HCT116 (cell line): Measurements from ENCODE around the gene CX3CR1. TPM values are rescaled to one million over a fixed set of nuclear protein-coding genes. Genes with fewer than 3 reads are reported as not detected.

Source experiments
- ATAC-seq: fragments of 200-7000 bp; cut with Tn5 transposase; 2 replicates; pipeline ENCODE4 v1.9.1; 2020; ENCODE audit warnings: mild to moderate bottlenecking, moderate library complexity
- BruUV-seq: library from RNA; stranded (reverse); fragments of 400-500 nt; replicated peaks from 2 replicates; lab custom pipeline; 2021; lab: Mats Ljungman, UMichigan
- CTCF ChIA-PET: fragments of 300-600 bp; sonication (Branson Sonifier 250); formaldehyde crosslinking; loops from one replicate; lab custom pipeline; 2021; ENCODE audit warnings: antibody characterized with exemption; lab: Charles Lee
- POLR2A ChIA-PET: fragments of 300-600, 350-600 bp; sonication (Branson Sonifier 250); formaldehyde crosslinking; loops from one replicate; lab custom pipeline; 2021; ENCODE audit warnings: antibody characterized with exemption; lab: Charles Lee
- RAD21 ChIA-PET, 2 experiments: fragments of 300-600 bp; sonication (Branson Sonifier 250); formaldehyde crosslinking; loops; one replicate each; lab custom pipeline; 2023; ENCODE audit warnings: low total read pairs in 2 of 2; ENCODE audit not compliant: uncharacterized antibody in 2 of 2, unreplicated experiment in 2 of 2, low non-redundant PET in 1 of 2; lab: Charles Lee
- DNase-seq: peaks from one replicate; pipeline ENCODE4 v3.0.0-alpha.2; 2010; ENCODE audit warnings: low read depth, low spot score
- H2AFZ ChIP-seq: fragments of 200-600 bp; shearing (Covaris generic), sonication (generic); 2 replicates; pipeline ENCODE4 v1.6.1; 2017; ENCODE audit warnings: low read depth, mixed run types, mixed read lengths, antibody characterized with exemption, low read length; ENCODE audit not compliant: poor library complexity, severe bottlenecking
- H3K27ac ChIP-seq: 2 replicates; pipeline ENCODE4 v1.5.1; 2012; ENCODE audit warnings: low read depth, low read length
- H3K27me3 ChIP-seq: fragments of 200-600 bp; sonication (generic); 2 replicates; pipeline ENCODE4 v1.6.1; 2016; ENCODE audit warnings: mixed run types, low read length, mixed read lengths; ENCODE audit not compliant: insufficient read depth
- H3K36me3 ChIP-seq, 2 experiments: fragments of 200-500 bp in 1 of 2; fragments of 200-600 bp in 1 of 2; sonication (Bioruptor generic) in 1 of 2; sonication (generic) in 1 of 2; 2 replicates each; pipeline versions ENCODE4 v1.5.1 to v1.6.1; 2014 to 2016; ENCODE audit warnings: low read length in 2 of 2, inconsistent platforms in 1 of 2, mixed read lengths in 1 of 2, mixed run types in 1 of 2; ENCODE audit not compliant: insufficient read depth in 2 of 2, control insufficient read depth in 1 of 2
- H3K4me1 ChIP-seq, 2 experiments: fragments of 200-600 bp in 1 of 2; sonication (generic) in 1 of 2; 2 replicates each; pipeline versions ENCODE4 v1.5.1 to v1.6.1; 2012 to 2017; ENCODE audit warnings: low read length in 2 of 2, inconsistent platforms in 1 of 2, mild to moderate bottlenecking in 1 of 2, mixed read lengths in 1 of 2, mixed run types in 1 of 2, moderate library complexity in 1 of 2; ENCODE audit not compliant: insufficient read depth in 2 of 2, control insufficient read depth in 1 of 2
- H3K4me2 ChIP-seq: fragments of 200-600 bp; sonication (generic); 2 replicates; pipeline ENCODE4 v1.6.1; 2017; ENCODE audit warnings: mixed run types, low read length, mixed read lengths
- H3K4me3 ChIP-seq, 2 experiments: fragments of 200-600 bp in 1 of 2; sonication (generic) in 1 of 2; replicated peaks in 1 of 2; 2 replicates each; pipeline ENCODE4 v1.5.1; 2011 to 2016; ENCODE audit warnings: low read length in 2 of 2, control low read depth in 1 of 2, low read depth in 1 of 2, mild to moderate bottlenecking in 1 of 2, mixed read lengths in 1 of 2, mixed run types in 1 of 2
- H3K79me2 ChIP-seq: fragments of 200-600 bp; sonication (generic); 2 replicates; pipeline ENCODE4 v1.6.1; 2017; ENCODE audit warnings: mild to moderate bottlenecking, mixed run types, low read length, moderate library complexity, mixed read lengths; ENCODE audit not compliant: insufficient read depth
- H3K9ac ChIP-seq: fragments of 200-600 bp; sonication (generic); 2 replicates; pipeline ENCODE4 v1.6.1; 2016; ENCODE audit warnings: low read length, mixed read lengths
- H3K9me2 ChIP-seq: fragments of 200-600 bp; sonication (generic), shearing (Covaris generic); 2 replicates; pipeline ENCODE4 v1.6.1; 2017; ENCODE audit warnings: mixed run types, mild to moderate bottlenecking, moderate library complexity; ENCODE audit not compliant: insufficient read depth
- H3K9me3 ChIP-seq, 2 experiments: fragments of 200-500 bp in 1 of 2; fragments of 200-600 bp in 1 of 2; sonication (Bioruptor generic) in 1 of 2; sonication (generic) in 1 of 2; 2 replicates each; pipeline ENCODE4 v1.6.1; 2014 to 2017; ENCODE audit warnings: low read length in 2 of 2, mixed read lengths in 2 of 2, inconsistent platforms in 1 of 2, low read depth in 1 of 2, mild to moderate bottlenecking in 1 of 2, mixed run types in 1 of 2, moderate library complexity in 1 of 2; ENCODE audit not compliant: control insufficient read depth in 1 of 2, insufficient read depth in 1 of 2
- H4K20me1 ChIP-seq: fragments of 200-600 bp; sonication (generic), shearing (Covaris generic); 2 replicates; pipeline ENCODE4 v1.6.1; 2017; ENCODE audit warnings: mixed run types, mild to moderate bottlenecking, moderate library complexity; ENCODE audit not compliant: insufficient read depth
- EGR1 ChIP-seq: IDR thresholded peaks from 2 replicates; pipeline ENCODE4 v1.6.1; 2012; ENCODE audit warnings: low read depth
- ELF1 ChIP-seq: IDR thresholded peaks from 2 replicates; pipeline ENCODE4 v1.6.1; 2012; ENCODE audit warnings: low read depth, borderline replicate concordance
- EZH2 ChIP-seq: fragments of 200-600 bp; sonication (generic); IDR thresholded peaks from 2 replicates; pipeline ENCODE4 v1.6.1; 2017; ENCODE audit warnings: antibody characterized with exemption, mixed run types
- FOSL1 ChIP-seq: IDR thresholded peaks from 2 replicates; pipeline ENCODE4 v1.6.1; 2012; ENCODE audit warnings: low read depth
- JUND ChIP-seq: IDR thresholded peaks from 2 replicates; pipeline ENCODE4 v1.6.1; 2012
- RAD21 ChIP-seq: IDR thresholded peaks from 2 replicates; pipeline ENCODE4 v1.6.1; 2012; ENCODE audit warnings: low read depth, mild to moderate bottlenecking
- SP1 ChIP-seq: IDR thresholded peaks from 2 replicates; pipeline ENCODE4 v1.6.1; 2012; ENCODE audit warnings: low read depth
- SRF ChIP-seq: IDR thresholded peaks from 2 replicates; pipeline ENCODE4 v1.6.1; 2012; ENCODE audit warnings: low read depth
- TCF7L2 ChIP-seq: IDR thresholded peaks from 2 replicates; pipeline ENCODE4 v1.7.0; 2011; ENCODE audit warnings: borderline replicate concordance, inconsistent platforms; ENCODE audit not compliant: insufficient read depth, insufficient read length; ENCODE audit errors: extremely low read depth
- ZFX ChIP-seq: fragments of 450-650 bp; IDR thresholded peaks from 2 replicates; pipeline ENCODE4 v1.6.1; 2017
- ZNF274 ChIP-seq: fragments of 200-500 bp; sonication (Bioruptor generic); IDR thresholded peaks from 2 replicates; pipeline ENCODE4 v1.6.1; 2014; ENCODE audit warnings: mild to moderate bottlenecking, low read depth, low read length, inconsistent platforms
- intact Hi-C: fragments of 100-400 bp; cut with micrococcal nuclease; formaldehyde crosslinking; loops from 2 replicates; pipeline ENCODE4 v1.10.0; 2022
- total RNA-seq: library from RNA; stranded (reverse); gene quantifications from one replicate; pipeline ENCODE4 v1.2.1, GENCODE V29; 2021; ENCODE audit not compliant: unreplicated experiment
- TF ChIP-seq, protein P1 (sequence below): IDR thresholded peaks from 2 replicates; pipeline ENCODE4 v1.6.1; 2012
- TF ChIP-seq, protein P2 (sequence below), 3 experiments: fragments of 200-600 bp in 1 of 3; sonication (generic) in 1 of 3; IDR thresholded peaks in 2 of 3; conservative IDR thresholded peaks in 1 of 3; 2 replicates each; pipeline ENCODE4 v1.5.1; 2012 to 2017; ENCODE audit warnings: low read depth in 2 of 3, low read length in 2 of 3, antibody characterized with exemption in 1 of 3, borderline replicate concordance in 1 of 3, control low read depth in 1 of 3, mild to moderate bottlenecking in 1 of 3, mixed read lengths in 1 of 3, mixed run types in 1 of 3, moderate library complexity in 1 of 3; ENCODE audit not compliant: insufficient read depth in 1 of 3
- TF ChIP-seq, protein P3 (sequence below): IDR thresholded peaks from 2 replicates; pipeline ENCODE4 v1.6.1; 2011; ENCODE audit warnings: mild to moderate bottlenecking, low read length, moderate library complexity; ENCODE audit not compliant: insufficient replicate concordance; ENCODE audit errors: extremely low read depth
- TF ChIP-seq, protein P4 (sequence below): IDR thresholded peaks from 2 replicates; pipeline ENCODE4 v1.6.1; 2012

Gene CX3CR1
- total RNA-seq, 1 experiment from 2014 or later = 0.10 TPM

DNA sequence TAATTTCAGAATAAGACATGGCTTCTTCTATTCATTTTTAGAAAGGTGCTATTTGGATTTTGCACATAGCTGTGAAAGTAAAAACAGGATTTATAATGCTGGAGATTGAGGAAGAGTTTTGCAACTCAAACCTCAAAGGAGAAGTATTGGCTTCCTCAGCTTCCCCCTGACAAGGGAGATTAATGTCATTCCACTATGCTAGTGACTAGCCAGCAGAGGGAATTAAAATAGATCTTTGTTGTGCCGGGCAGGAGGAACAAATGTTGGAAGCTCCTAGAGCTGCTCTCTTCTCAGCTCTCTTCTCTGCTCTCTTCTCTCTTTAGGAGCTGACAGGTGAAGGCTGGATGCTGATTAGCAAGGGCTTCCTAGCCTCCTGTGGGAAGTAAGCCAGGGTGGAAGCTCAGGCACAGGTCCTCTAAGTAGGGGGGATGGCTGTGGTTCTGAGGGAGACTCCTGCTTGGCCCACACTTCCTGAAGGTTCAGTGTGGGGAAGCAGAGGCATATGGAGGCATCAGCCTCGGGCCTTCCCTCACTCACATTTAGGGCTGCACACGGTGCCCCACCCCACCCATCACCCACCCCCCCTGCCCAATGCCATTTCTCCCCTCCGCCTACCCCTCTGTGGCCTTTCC is 29.6 kb downstream of the CX3CR1 start:
- ChIA-PET RAD21 (no interaction called here), CTCF (no interaction called here), POLR2A (no interaction called here)
- DNase-seq (no peak), ATAC-seq (no peak)
- no TSS peak for BruUV-seq
- no peaks in the 10 kb centered on the region for H3K36me3 ChIP-seq
- no peak overlapping the region for H3K9ac ChIP-seq
- peaks cover 31% of the 10 kb centered on the region for H3K27me3 ChIP-seq
- TF ChIP-seq SRF (no peak), JUND (no peak), ELF1 (no peak), EZH2 (no peak), ZNF274 (no peak), EGR1 (no peak), SP1 (no peak), ZFX (no peak), FOSL1 (no peak), RAD21 (no peak), TCF7L2 (no peak)
- TF ChIP-seq, protein P1, sequence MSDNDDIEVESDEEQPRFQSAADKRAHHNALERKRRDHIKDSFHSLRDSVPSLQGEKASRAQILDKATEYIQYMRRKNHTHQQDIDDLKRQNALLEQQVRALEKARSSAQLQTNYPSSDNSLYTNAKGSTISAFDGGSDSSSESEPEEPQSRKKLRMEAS = no peak
- TF ChIP-seq, protein P2, sequence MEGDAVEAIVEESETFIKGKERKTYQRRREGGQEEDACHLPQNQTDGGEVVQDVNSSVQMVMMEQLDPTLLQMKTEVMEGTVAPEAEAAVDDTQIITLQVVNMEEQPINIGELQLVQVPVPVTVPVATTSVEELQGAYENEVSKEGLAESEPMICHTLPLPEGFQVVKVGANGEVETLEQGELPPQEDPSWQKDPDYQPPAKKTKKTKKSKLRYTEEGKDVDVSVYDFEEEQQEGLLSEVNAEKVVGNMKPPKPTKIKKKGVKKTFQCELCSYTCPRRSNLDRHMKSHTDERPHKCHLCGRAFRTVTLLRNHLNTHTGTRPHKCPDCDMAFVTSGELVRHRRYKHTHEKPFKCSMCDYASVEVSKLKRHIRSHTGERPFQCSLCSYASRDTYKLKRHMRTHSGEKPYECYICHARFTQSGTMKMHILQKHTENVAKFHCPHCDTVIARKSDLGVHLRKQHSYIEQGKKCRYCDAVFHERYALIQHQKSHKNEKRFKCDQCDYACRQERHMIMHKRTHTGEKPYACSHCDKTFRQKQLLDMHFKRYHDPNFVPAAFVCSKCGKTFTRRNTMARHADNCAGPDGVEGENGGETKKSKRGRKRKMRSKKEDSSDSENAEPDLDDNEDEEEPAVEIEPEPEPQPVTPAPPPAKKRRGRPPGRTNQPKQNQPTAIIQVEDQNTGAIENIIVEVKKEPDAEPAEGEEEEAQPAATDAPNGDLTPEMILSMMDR (IDR thresholded peaks at IDR 0.05 in 2 of 3, conservative IDR thresholded peaks at IDR 0.05 in 1 of 3; ENCODE audit: borderline replicate concordance in 1 of 3, insufficient read depth in 1 of 3, low read depth in 2 of 3, low read length in 2 of 3) = no peak
- TF ChIP-seq, protein P3, sequence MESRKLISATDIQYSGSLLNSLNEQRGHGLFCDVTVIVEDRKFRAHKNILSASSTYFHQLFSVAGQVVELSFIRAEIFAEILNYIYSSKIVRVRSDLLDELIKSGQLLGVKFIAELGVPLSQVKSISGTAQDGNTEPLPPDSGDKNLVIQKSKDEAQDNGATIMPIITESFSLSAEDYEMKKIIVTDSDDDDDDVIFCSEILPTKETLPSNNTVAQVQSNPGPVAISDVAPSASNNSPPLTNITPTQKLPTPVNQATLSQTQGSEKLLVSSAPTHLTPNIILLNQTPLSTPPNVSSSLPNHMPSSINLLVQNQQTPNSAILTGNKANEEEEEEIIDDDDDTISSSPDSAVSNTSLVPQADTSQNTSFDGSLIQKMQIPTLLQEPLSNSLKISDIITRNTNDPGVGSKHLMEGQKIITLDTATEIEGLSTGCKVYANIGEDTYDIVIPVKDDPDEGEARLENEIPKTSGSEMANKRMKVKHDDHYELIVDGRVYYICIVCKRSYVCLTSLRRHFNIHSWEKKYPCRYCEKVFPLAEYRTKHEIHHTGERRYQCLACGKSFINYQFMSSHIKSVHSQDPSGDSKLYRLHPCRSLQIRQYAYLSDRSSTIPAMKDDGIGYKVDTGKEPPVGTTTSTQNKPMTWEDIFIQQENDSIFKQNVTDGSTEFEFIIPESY = no peak
- TF ChIP-seq, protein P4, sequence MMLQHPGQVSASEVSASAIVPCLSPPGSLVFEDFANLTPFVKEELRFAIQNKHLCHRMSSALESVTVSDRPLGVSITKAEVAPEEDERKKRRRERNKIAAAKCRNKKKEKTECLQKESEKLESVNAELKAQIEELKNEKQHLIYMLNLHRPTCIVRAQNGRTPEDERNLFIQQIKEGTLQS = no peak
- no peak overlapping the region for H3K4me3 ChIP-seq
- H3K9me2 ChIP-seq = no peaks in the 10 kb centered on the region
- no peaks in the 10 kb centered on the region for H3K9me3 ChIP-seq
- no peaks in the 10 kb centered on the region for H3K79me2 ChIP-seq
- no peaks in the 10 kb centered on the region for H4K20me1 ChIP-seq
- no peak overlapping the region for H3K4me2 ChIP-seq
- intact Hi-C loops = no loop called here
- H3K4me1 ChIP-seq = no peaks in the 10 kb centered on the region
- H2AFZ ChIP-seq = no peak overlapping the region
- no peak overlapping the region for H3K27ac ChIP-seq
